Stimulated activated CD8-positive, alpha-beta memory T cell treated with anti-CD3 and anti-CD28 coated beads, Interleukin-4, amount 100 ng/mL, for 4 hours (primary cell): ENCODE measurements around the gene FGFBP1.

Experiments used
- DNase-seq, 2 donors: peaks; one replicate each; pipeline ENCODE4 v3.0.0-alpha.2; 2020; ENCODE audit warnings: low read depth in 2 of 2, low spot score in 1 of 2

Gene FGFBP1

DNA sequence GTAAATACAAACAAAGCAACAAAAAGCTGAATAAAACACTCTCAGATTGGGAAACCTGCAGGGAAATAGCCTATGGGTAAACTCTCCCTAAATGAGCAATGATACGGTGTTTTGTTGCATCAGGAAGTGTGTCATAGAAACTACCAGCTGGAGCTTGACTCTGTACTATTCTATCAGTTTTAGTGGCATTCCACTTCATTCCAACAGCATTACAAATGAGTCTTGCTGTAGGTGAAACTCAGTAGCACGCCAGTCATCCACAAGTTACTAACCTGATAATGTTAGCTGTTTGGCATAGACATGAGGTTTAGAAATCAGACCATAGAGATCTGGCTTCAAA, 24.9 kb downstream of the FGFBP1 start:
- no peak for DNase-seq

DNA sequence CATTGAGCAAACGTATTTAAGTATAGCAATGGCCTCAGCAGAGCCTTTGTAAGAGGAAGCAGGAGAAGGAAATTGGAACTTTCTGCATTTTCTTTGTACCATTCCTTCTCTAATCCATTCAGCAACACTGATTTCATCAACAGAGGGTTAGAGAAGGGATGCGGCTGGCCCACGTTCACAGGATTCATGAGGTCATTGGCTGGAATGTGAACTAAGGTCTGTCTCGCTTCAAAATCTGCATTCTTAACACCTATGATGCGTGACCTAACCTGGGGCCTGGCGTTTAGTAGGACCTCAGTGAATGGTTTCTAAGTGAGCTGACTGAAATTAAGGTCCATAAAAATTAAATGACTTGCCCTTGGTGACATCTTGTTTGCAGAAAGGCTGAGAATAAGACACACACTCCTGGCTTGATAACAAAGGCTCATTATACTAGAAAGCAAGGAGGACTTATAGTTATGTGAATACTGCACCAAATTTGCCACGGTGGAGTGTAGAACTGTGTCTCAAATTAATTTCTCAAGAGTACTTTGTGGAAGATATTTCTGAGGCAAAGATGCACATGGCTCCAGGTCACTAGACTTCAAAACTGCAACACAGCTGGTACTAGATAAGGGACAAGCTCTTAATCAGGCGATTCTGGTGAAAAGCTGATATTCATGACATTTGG, 25.4 kb downstream of the FGFBP1 start:
- no peak for DNase-seq

DNA sequence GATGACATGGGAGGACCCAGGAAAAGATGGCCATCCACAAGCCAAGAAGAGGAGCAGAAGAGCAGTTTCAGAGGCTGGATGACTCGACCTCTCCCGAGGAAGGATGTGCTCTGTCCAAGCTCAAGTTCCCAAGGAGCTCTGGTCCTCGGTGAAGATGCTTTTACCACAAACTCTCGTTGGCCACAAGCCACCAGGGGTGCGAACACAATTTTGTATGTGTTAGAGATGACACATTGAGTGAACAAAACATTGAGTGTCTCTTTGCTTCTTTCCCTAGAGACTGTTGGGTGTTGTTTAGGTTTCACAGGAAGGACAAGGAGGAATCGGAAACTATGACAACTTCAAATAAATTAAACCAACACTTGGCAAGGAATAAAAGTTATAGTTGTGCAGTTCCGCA, 26.3 kb downstream of the FGFBP1 start:
- DNase-seq = no peak

DNA sequence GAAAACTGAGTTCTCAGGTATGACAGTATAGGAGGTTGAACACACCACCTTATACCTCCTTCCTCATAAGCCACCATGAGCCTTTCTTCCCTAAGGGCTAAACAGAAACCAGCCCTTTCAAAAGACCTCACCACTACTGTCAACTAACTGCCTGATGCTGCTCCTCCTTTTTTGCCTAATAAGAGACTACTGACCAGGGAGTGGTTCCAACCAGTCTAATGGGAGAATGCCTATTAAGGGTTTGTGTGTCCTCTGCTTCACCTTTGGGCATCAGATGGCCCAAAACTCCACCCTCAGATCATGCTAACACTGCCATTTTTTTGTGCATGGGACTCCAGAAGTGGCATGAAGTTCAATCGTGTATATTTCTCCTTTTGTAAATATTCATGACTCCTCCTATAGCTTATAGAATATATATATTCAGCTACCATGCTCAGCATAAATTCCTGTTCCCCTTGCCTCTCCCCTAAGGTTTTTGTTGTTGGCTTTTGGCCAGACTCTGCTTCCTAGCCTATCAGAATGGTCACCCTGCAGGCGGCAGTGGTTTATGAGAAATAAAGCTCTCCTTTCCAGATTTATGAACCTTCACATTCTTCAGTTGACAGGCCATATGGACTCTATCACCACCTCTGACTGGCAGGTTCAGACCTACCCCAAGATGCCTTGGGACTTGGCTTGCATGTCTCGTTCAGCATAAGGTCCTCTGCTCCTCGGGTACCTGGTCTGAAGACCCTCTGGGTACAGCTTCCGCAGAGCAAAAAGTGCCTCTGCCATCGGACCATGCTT, 28.2 kb downstream of the FGFBP1 start:
- no peak for DNase-seq

DNA sequence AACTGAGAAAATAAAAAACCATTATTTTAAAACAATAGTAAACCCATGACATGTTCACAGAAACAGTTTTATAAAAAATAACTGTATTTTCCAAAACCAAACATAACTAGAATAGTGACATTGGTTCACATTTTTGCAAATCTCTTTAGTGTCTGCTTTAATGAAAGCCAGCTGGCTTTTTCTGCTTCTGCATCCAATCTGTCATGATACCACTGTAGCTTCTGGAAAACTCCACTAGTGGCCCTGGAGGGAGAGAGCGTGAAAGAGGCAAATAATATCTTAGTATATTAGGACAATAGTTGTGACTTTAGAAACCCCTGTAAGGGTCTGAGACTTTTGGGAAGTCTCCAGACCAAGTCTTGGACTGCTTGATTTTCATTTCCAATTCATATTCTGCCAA, 31.1 kb downstream of the FGFBP1 start:
- no peak for DNase-seq

DNA sequence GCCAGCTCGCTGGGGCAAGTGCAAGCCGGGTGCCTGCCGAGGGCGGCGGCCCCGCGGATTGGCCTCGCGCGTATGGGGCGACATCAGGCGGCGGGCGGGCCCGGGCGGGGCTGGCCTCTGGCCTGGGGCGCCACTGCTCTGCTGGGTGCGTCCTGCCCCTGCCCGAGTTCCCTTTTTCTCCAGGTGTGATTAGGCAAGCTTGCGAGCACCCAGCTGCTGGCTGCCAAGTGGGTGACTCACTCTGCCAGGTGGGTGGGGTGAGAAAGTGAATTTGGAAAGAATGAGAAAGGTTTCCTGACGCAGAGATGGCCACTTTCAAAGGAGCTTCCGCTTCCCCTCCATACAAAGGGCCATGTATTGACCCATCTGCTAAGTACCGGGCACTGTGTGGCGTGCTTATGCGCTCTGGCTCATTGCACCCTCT, 32.5 kb downstream of the FGFBP1 start:
- DNase-seq = no peak

DNA sequence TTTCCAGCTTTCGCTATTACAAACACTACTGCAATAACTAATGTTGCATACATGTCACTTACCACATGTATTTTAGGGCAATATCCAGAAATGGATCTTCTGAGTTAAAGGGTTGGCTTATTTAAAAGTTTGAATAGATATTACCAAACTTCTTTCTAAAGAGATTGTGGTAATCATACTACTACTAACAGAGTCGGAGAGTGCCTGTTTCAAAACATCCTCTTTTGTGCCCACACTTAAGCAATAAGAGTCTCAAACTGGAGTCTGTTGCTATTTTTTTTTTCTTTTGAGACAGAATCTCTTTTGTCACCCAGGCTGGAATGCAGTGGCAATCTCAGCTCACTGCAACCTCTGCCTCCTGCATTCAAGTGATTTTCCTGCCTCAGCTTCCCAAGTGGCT, 35.8 kb downstream of the FGFBP1 start:
- DNase-seq = no peak

DNA sequence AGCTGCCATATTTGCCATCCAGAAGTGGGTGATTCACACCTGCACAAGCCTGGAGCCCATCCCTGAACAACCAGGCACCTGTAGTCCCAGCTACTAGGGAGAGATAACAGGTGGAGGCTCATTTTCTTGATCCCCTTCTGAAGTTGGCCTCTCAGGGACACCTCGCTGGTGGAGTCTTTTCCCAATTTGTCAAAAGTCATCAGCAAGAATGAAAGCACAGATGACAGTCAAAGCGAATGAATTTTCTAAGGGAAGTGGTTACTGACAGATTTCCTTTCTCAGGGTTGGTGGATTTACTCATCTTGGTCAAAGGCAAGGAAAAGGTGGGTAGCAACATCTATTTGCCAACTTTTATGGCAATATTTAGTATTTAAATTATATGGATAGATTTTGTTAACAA, 36.5 kb downstream of the FGFBP1 start:
- DNase-seq = no peak

DNA sequence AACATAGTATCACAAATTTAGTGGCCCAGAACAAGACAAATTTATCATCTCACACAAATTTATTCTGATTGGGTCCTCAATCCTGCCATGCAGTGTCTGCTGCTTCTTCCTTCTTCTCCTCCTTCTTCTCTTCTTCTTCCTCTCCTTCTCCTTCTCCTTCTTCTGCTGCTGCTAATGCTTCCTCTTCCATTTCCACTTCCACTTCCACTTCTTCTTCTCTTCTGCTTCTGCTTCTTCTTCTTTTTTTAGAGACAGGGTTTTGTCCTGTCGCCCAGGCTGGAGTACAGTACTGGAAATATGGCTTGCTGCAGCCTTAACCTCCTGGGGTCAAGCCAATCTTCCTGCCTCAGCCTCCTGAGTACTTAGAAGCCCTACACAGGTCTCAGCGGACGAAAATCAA, 37.5 kb downstream of the FGFBP1 start:
- no peak for DNase-seq

DNA sequence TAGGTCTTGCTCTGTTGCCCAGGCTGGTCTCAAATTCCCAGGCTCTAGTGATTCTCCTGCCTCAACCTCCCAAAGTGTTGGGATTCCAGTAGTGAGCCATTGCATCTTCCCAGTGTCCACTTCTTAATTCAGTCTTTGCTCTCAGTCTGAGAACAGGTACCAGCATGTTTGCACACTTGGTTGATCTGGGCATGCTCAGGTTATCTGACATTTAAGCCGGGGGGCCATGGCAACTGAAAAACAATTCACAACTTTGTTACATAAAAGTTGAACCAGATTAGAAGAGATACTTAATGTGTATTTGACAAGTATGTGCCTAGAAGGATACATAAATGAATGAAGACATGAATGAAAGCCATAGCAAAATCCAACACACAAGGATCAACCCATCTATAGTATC, 39.0 kb downstream of the FGFBP1 start:
- no peak for DNase-seq

DNA sequence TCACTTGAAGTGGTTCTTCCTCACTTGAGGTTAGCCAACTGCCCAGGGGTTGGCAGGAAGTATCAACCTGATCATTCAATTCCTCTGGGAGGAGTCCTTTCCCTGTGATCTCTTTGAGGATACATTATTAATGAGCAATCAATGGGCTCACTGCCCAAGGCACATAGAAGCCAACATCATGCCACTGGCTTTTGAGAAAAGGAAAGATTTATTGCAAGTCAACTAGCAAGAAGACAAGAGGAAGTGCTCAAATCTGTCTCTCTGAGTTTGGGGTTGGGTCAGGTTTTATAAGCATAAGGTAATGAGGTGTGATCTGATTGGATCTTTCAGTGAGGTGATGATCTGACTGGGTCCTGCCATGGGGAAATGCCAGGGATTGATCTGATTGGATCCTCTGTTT, 39.6 kb downstream of the FGFBP1 start:
- DNase-seq = no peak

DNA sequence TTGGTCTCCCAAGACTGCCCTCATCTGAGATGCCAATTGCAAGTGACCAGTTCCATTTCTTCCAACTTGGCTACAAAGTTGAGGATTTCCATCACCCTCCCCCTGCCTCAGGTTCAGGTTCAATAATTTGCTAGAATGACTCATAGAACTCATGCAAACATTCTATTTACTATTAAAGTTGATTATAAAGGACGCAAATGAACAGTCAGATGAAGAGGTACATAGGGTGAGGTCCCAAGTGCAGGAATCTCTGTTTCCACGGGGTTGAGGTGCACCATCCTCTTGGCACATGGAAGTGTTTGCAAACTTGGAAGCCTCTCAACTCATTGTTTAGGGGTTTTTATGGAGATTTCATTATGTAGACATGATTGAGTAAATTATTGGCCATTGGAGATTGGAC, 41.0 kb downstream of the FGFBP1 start:
- DNase-seq = no peak

DNA sequence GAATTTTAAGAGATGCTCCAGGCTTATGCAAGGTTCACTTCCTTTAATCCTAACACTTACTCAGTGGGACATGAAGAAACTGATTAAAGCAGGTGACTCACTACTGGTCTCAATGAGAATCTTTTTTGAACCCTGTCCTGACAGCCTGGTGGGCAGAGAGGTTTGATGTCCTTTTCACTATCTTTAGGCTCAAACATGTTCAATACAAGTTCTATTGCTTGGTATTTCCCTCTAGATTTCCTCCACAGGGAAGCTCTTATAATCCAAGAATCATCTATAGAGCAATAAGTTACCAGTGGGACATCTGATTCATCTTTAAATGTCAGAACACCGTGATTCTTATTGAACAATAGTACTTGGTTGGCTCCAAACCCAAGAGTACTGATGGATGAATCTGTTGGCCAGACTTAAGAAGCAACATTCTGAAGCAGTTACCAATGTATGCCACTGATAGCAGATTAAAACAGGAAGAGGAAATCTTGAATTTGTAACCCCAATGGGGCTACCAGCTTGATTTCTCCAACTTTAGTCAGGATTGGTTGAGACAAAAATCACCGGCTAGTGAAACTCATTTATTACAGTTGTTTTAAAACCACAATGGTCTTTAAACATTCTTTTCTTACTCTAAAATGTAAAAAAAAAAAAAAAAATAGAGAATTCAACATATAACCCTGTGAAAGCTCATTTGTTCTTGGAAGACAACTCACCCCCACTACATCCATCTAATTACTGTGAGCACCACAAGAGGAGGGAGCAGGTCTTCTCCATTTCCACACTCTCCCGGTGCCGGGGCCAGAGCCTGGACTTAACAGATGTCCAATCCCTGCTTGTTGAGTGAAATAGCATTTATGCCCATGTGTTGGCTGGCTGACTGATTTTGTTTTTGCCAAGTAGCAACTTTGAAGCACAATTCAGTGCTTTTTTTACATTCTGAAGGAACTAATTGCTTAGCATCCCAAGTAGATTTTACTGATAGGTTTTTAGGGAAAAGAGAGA, 43.3 kb downstream of the FGFBP1 start:
- no peak for DNase-seq

DNA sequence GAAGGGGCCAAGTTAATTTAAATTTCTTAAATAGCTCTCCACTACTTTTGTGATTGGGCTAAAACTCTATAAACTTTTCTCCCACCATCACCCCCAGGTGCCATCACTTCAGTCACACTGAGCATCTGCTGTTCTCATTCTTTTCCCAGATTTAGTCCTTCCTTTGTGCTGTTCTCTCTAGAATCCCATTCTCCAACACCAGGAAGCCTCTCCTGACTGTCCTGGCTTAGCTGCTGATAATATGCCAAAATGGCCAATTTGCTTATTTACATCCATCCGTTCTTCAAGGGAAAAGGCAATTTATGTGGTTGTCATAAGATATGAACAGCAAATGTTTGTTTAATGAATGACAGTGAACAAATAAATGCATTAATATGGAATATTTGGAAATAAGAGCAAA, 44.1 kb downstream of the FGFBP1 start:
- DNase-seq = no peak

DNA sequence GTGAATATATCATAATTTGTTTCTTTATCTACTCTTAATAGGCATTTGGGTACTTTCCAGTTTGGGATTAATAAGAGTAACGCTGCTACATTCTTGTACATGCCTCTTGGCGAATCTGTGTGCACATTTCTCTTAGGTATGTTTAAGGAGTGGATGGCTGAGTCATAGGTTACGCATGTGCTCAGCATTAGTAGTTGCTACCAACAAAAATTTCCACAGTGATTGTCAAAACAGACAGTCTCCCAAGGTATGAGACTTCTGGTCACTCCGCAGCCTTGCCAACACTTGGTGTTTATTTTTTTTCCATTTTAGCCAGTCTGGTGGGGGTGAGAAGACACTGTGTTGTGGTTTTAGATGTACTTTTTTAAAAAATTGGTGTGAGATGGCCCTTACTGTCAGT, 44.6 kb downstream of the FGFBP1 start:
- DNase-seq = no peak

DNA sequence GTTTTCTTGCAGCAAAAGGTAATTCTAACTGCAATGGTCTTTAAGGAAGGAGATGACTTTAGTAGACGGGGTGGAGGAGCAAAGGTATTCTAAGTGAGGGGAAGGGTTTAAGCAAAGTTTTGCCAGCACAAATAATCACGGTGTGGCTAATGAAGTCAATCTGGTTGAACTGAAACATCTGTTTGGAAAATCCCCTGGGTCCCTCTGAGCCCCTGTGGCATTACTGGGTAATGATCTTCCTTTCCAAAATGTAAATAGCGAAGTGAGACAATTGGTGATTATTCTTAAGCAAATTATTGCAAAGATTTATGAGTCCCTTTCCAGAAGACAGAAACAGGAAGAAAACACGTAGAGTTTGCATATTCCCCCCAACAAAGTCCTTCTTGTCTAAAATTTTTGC, 47.2 kb downstream of the FGFBP1 start:
- DNase-seq = no peak

DNA sequence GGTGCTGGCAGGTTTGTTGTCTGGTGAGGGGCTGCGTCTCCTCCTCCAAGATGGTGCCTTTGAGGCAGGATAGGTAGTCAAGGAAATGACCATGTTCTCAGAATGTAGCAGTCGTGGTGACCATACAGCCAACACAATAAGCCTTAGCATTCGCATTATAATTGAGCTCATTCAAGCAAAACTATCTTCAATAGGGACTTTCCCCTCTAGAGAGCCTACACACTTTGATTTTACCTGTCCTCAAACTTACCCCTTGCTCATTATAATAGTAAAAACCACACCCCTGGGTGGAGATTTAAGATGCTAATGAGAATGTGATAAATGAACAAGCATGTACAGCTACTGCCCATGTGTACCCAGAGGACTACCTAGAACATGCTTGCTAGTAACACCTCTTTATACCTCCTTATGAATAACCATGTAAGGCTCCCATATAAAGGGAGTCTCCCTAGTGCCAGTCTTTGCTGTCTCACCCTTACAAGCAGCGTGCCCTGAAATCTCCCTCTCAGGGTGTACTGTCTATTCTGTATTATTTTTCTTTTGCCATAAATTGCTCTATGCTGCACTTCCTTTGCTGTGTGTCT, 48.2 kb downstream of the FGFBP1 start:
- DNase-seq = no peak

DNA sequence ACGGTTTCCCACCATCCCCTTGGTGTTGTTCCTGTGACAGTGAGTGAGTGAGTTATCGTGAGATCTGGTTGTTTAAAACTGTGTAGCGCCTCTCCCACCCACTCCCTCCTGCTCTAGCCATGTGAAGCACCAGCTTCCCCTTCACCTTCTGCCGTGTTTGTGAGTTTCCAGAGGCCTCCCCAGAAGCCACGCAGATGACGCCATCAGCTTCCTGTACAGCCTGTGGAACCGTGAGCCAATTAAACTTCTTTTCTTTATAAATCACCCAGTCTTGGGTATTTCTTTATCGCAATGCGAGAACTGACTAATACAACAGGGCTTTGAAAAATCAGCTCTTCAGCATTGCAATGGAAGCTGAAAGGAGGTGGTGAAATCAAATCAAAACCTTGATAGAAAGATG, 50.0 kb downstream of the FGFBP1 start:
- DNase-seq = no peak
